Lower leg skin (tissue), 4 donors: ENCODE measurements around the gene SAMSN1. TPM values are rescaled to one million over a fixed set of nuclear protein-coding genes. Genes with fewer than 3 reads are reported as not detected.

Source experiments
- DNase-seq, 2 donors: peaks; one replicate each; pipeline ENCODE4 v3.0.0-alpha.2; 2019; ENCODE audit warnings: low spot score in 2 of 2
- H3K4me3 ChIP-seq: fragments of 200-600 bp; sonication (generic); 2 replicates; pipeline ENCODE4 v1.5.1; 2017; ENCODE audit warnings: mild to moderate bottlenecking, low read depth; ENCODE audit not compliant: poor library complexity, severe bottlenecking
- CTCF ChIP-seq, 3 donors: fragments of 450-650 bp; IDR thresholded peaks; one replicate each; pipeline ENCODE4 v1.5.1; 2016; ENCODE audit warnings: antibody characterized with exemption in 3 of 3, mild to moderate bottlenecking in 3 of 3, moderate library complexity in 2 of 3
- POLR2A ChIP-seq, 2 donors: fragments of 450-650 bp; IDR thresholded peaks; one replicate each; pipeline ENCODE4 v1.6.1; 2016 to 2017; ENCODE audit warnings: antibody characterized with exemption in 2 of 2, mild to moderate bottlenecking in 1 of 2, moderate library complexity in 1 of 2
- WGBS, 2 donors: methylation state at CpG; one replicate each; pipeline ENCODE4 v1.1.5; 2018; 5-methylcytosine and 5-hydroxymethylcytosine counted together
- intact Hi-C: fragments of 100-400 bp; cut with DNase I; formaldehyde crosslinking; loops from one replicate; pipeline ENCODE4 v1.15.0; 2023; ENCODE audit warnings: low total_unique reads
- total RNA-seq, 4 donors: library from RNA; depleted of rRNA; stranded (reverse); fragments of >200 nt; gene quantifications; one replicate each; pipeline ENCODE4 v1.1.0, GENCODE V29; 2016

Gene SAMSN1
- total RNA-seq, 4 donors from 2014 or later, result 0.88 to 3.4 (median 2.0) TPM

- intact Hi-C loops, result no loop called here
- TF ChIP-seq POLR2A (IDR thresholded peaks at IDR 0.05) (no peak), CTCF (IDR thresholded peaks at IDR 0.05) (no peak)
- no peak for DNase-seq
- no peak overlapping the region for H3K4me3 ChIP-seq
- WGBS, 2 donors, result 56 to 64% methylated on average over 10 of the region's 10 CpGs
Measured at GRCh38 chr21:14526836-14527695, 19.0 kb downstream of the SAMSN1 start.

- no peak overlapping the region for H3K4me3 ChIP-seq
- 30 to 32% methylated on average over 3 of the region's 3 CpGs for WGBS, 2 donors
- intact Hi-C loops, result no loop called here
- no peak for TF ChIP-seq CTCF (IDR thresholded peaks at IDR 0.05)
- TF ChIP-seq POLR2A (IDR thresholded peaks at IDR 0.05), result no peak
- DNase-seq, result no peak
Measured at GRCh38 chr21:14526199-14526598, 19.9 kb downstream of the SAMSN1 start.

- H3K4me3 ChIP-seq, result no peak overlapping the region
- WGBS, 2 donors, result 51 to 58% methylated on average over 5 of the region's 5 CpGs
- no peak for DNase-seq
- TF ChIP-seq POLR2A (IDR thresholded peaks at IDR 0.05) (no peak), CTCF (IDR thresholded peaks at IDR 0.05) (no peak)
- intact Hi-C loops, result no loop called here
Measured at GRCh38 chr21:14523234-14523633, 22.9 kb downstream of the SAMSN1 start.

DNA sequence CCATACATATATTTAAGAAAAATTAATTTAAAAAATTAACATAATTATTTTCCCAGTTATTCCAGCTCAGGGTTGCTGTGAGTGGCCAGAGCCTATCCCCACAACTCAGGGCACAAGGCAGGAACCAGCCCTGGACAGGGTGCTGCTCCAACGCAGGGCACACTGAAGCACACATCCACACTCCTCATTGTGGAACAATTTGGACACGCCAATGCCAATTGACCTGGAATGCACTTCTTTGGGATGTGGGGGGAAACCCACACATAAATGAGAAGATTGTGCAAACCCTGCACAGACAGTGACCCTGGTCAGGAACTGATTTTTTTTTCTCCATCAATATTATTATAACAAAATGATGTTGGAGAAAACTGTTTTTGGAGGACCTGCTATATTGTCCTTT, 23.4 kb downstream of the SAMSN1 start:
- no peak for DNase-seq
- TF ChIP-seq CTCF (IDR thresholded peaks at IDR 0.05), result no peak
- no peak for TF ChIP-seq POLR2A (IDR thresholded peaks at IDR 0.05)
- no peak overlapping the region for H3K4me3 ChIP-seq
- 67 to 69% methylated on average over 2 of the region's 2 CpGs for WGBS, 2 donors
- intact Hi-C loops, result no loop called here

- DNase-seq, result no peak
- no peak overlapping the region for H3K4me3 ChIP-seq
- TF ChIP-seq CTCF (IDR thresholded peaks at IDR 0.05) (no peak), POLR2A (IDR thresholded peaks at IDR 0.05) (no peak)
- 48 to 61% methylated on average over 7 of the region's 7 CpGs for WGBS, 2 donors
- intact Hi-C loops, result no loop called here
Measured at GRCh38 chr21:14520535-14520934, 25.6 kb downstream of the SAMSN1 start.
